ENCODE measurements around the gene MVP.
"Not testable (repeated sequence)": the region's sequence is repeated elsewhere in the genome, so short reads cannot be mapped to it uniquely, and the experiment has no call there.

The MVP gene

GRCh38 chr16:29871822-29872546 is 51.7 kb downstream of the MVP start:
- H3K27me3 ChIP-seq (ENCODE audit: control insufficient read depth in 2 of 2, insufficient read depth in 2 of 2, low read length in 2 of 2): peaks cover 0 to 3% of the 10 kb centered on the region in 2 donors
- H3K9me3 ChIP-seq (ENCODE audit: control insufficient read depth in 2 of 2, low read length in 2 of 2): no peaks in the 10 kb centered on the region
- no peaks in the 10 kb centered on the region for H3K36me3 ChIP-seq (ENCODE audit: control insufficient read depth in 2 of 2, insufficient read depth in 2 of 2, low read length in 2 of 2)
- no peaks in the 10 kb centered on the region for H3K4me1 ChIP-seq (ENCODE audit: control insufficient read depth in 2 of 2, insufficient read depth in 2 of 2, low read length in 2 of 2)
- no peak overlapping the region for H3K4me3 ChIP-seq (ENCODE audit: low read length in 2 of 2)
- no peak overlapping the region for H3K27ac ChIP-seq (ENCODE audit: low read depth in 2 of 2, low read length in 2 of 2)
- H3K9ac ChIP-seq (ENCODE audit: low read depth in 1 of 2, low read length in 2 of 2): no peak overlapping the region

- Histone ChIP-seq H3K9me3 (ENCODE audit: control insufficient read depth in 2 of 2, low read length in 2 of 2) (no peaks in the 10 kb centered on the region), H3K27me3 (ENCODE audit: control insufficient read depth in 2 of 2, insufficient read depth in 2 of 2, low read length in 2 of 2) (peaks cover 9% of the 10 kb centered on the region in 2 donors), H3K9ac (ENCODE audit: low read depth in 1 of 2, low read length in 2 of 2) (no peak overlapping the region), H3K4me1 (ENCODE audit: control insufficient read depth in 2 of 2, insufficient read depth in 2 of 2, low read length in 2 of 2) (no peaks in the 10 kb centered on the region), H3K27ac (ENCODE audit: low read depth in 2 of 2, low read length in 2 of 2) (no peak overlapping the region), H3K4me3 (ENCODE audit: low read length in 2 of 2) (no peak overlapping the region), H3K36me3 (ENCODE audit: control insufficient read depth in 2 of 2, insufficient read depth in 2 of 2, low read length in 2 of 2) (no peaks in the 10 kb centered on the region)
These were observed 53.1 kb downstream of the MVP start for GRCh38 chr16:29873319-29873718.

GRCh38 chr16:29875206-29875605 is 54.9 kb downstream of the MVP start:
- Histone ChIP-seq H3K27me3 (ENCODE audit: control insufficient read depth in 2 of 2, insufficient read depth in 2 of 2, low read length in 2 of 2) (peaks cover 9% of the 10 kb centered on the region in 2 donors), H3K9me3 (ENCODE audit: control insufficient read depth in 2 of 2, low read length in 2 of 2) (no peaks in the 10 kb centered on the region), H3K4me1 (ENCODE audit: control insufficient read depth in 2 of 2, insufficient read depth in 2 of 2, low read length in 2 of 2) (no peaks in the 10 kb centered on the region), H3K36me3 (ENCODE audit: control insufficient read depth in 2 of 2, insufficient read depth in 2 of 2, low read length in 2 of 2) (no peaks in the 10 kb centered on the region), H3K27ac (ENCODE audit: low read depth in 2 of 2, low read length in 2 of 2) (no peak overlapping the region), H3K9ac (ENCODE audit: low read depth in 1 of 2, low read length in 2 of 2) (no peak overlapping the region), H3K4me3 (ENCODE audit: low read length in 2 of 2) (no peak overlapping the region)

- Histone ChIP-seq H3K9ac (ENCODE audit: low read depth in 1 of 2, low read length in 2 of 2) (no peak overlapping the region), H3K27me3 (ENCODE audit: control insufficient read depth in 2 of 2, insufficient read depth in 2 of 2, low read length in 2 of 2) (peaks cover 9% of the 10 kb centered on the region in 2 donors), H3K4me1 (ENCODE audit: control insufficient read depth in 2 of 2, insufficient read depth in 2 of 2, low read length in 2 of 2) (no peaks in the 10 kb centered on the region), H3K27ac (ENCODE audit: low read depth in 2 of 2, low read length in 2 of 2) (no peak overlapping the region), H3K36me3 (ENCODE audit: control insufficient read depth in 2 of 2, insufficient read depth in 2 of 2, low read length in 2 of 2) (no peaks in the 10 kb centered on the region), H3K4me3 (ENCODE audit: low read length in 2 of 2) (no peak overlapping the region), H3K9me3 (ENCODE audit: control insufficient read depth in 2 of 2, low read length in 2 of 2) (no peaks in the 10 kb centered on the region)
These were observed 55.9 kb downstream of the MVP start for GRCh38 chr16:29876217-29876593.

GRCh38 chr16:29876594-29877249 is 56.5 kb downstream of the MVP start:
- no peak overlapping the region for H3K9ac ChIP-seq (ENCODE audit: low read depth in 1 of 2, low read length in 2 of 2)
- H3K36me3 ChIP-seq (ENCODE audit: control insufficient read depth in 2 of 2, insufficient read depth in 2 of 2, low read length in 2 of 2): no peaks in the 10 kb centered on the region
- no peaks in the 10 kb centered on the region for H3K4me1 ChIP-seq (ENCODE audit: control insufficient read depth in 2 of 2, insufficient read depth in 2 of 2, low read length in 2 of 2)
- no peak overlapping the region for H3K4me3 ChIP-seq (ENCODE audit: low read length in 2 of 2)
- H3K27me3 ChIP-seq (ENCODE audit: control insufficient read depth in 2 of 2, insufficient read depth in 2 of 2, low read length in 2 of 2): peaks cover 9% of the 10 kb centered on the region in 2 donors
- H3K27ac ChIP-seq (ENCODE audit: low read depth in 2 of 2, low read length in 2 of 2): no peak overlapping the region
- H3K9me3 ChIP-seq (ENCODE audit: control insufficient read depth in 2 of 2, low read length in 2 of 2): no peaks in the 10 kb centered on the region

- no peak overlapping the region for H3K9ac ChIP-seq (ENCODE audit: low read depth in 1 of 2, low read length in 2 of 2)
- H3K4me1 ChIP-seq (ENCODE audit: control insufficient read depth in 2 of 2, insufficient read depth in 2 of 2, low read length in 2 of 2): no peaks in the 10 kb centered on the region
- no peak overlapping the region for H3K4me3 ChIP-seq (ENCODE audit: low read length in 2 of 2)
- no peaks in the 10 kb centered on the region for H3K9me3 ChIP-seq (ENCODE audit: control insufficient read depth in 2 of 2, low read length in 2 of 2)
- H3K27me3 ChIP-seq (ENCODE audit: control insufficient read depth in 2 of 2, insufficient read depth in 2 of 2, low read length in 2 of 2): peaks cover 9% of the 10 kb centered on the region in 2 donors
- no peak overlapping the region for H3K27ac ChIP-seq (ENCODE audit: low read depth in 2 of 2, low read length in 2 of 2)
- H3K36me3 ChIP-seq (ENCODE audit: control insufficient read depth in 2 of 2, insufficient read depth in 2 of 2, low read length in 2 of 2): no peaks in the 10 kb centered on the region
These were observed 57.2 kb downstream of the MVP start for GRCh38 chr16:29877266-29877961.

- H3K27me3 ChIP-seq (ENCODE audit: control insufficient read depth in 2 of 2, insufficient read depth in 2 of 2, low read length in 2 of 2): peaks cover 9% of the 10 kb centered on the region in 2 donors
- no peaks in the 10 kb centered on the region for H3K36me3 ChIP-seq (ENCODE audit: control insufficient read depth in 2 of 2, insufficient read depth in 2 of 2, low read length in 2 of 2)
- H3K4me1 ChIP-seq (ENCODE audit: control insufficient read depth in 2 of 2, insufficient read depth in 2 of 2, low read length in 2 of 2): no peaks in the 10 kb centered on the region
- no peak overlapping the region for H3K27ac ChIP-seq (ENCODE audit: low read depth in 2 of 2, low read length in 2 of 2)
- H3K4me3 ChIP-seq (ENCODE audit: low read length in 2 of 2): no peak overlapping the region
- H3K9ac ChIP-seq (ENCODE audit: low read depth in 1 of 2, low read length in 2 of 2): no peak overlapping the region
- H3K9me3 ChIP-seq (ENCODE audit: control insufficient read depth in 2 of 2, low read length in 2 of 2): no peaks in the 10 kb centered on the region
These were observed 57.9 kb downstream of the MVP start for GRCh38 chr16:29878172-29878571.

- no peaks in the 10 kb centered on the region for H3K4me1 ChIP-seq (ENCODE audit: control insufficient read depth in 2 of 2, insufficient read depth in 2 of 2, low read length in 2 of 2)
- H3K27me3 ChIP-seq (ENCODE audit: control insufficient read depth in 2 of 2, insufficient read depth in 2 of 2, low read length in 2 of 2): peaks cover 8 to 9% of the 10 kb centered on the region in 2 donors
- no peak overlapping the region for H3K27ac ChIP-seq (ENCODE audit: low read depth in 2 of 2, low read length in 2 of 2)
- no peaks in the 10 kb centered on the region for H3K9me3 ChIP-seq (ENCODE audit: control insufficient read depth in 2 of 2, low read length in 2 of 2)
- H3K4me3 ChIP-seq (ENCODE audit: low read length in 2 of 2): no peak overlapping the region
- no peaks in the 10 kb centered on the region for H3K36me3 ChIP-seq (ENCODE audit: control insufficient read depth in 2 of 2, insufficient read depth in 2 of 2, low read length in 2 of 2)
- no peak overlapping the region for H3K9ac ChIP-seq (ENCODE audit: low read depth in 1 of 2, low read length in 2 of 2)
These were observed 60.8 kb downstream of the MVP start for GRCh38 chr16:29881050-29881449.

GRCh38 chr16:29883987-29884386 is 63.7 kb downstream of the MVP start:
- no peaks in the 10 kb centered on the region for H3K27me3 ChIP-seq (ENCODE audit: control insufficient read depth in 2 of 2, insufficient read depth in 2 of 2, low read length in 2 of 2)
- no peaks in the 10 kb centered on the region for H3K36me3 ChIP-seq (ENCODE audit: control insufficient read depth in 2 of 2, insufficient read depth in 2 of 2, low read length in 2 of 2)
- H3K4me3 ChIP-seq (ENCODE audit: low read length in 2 of 2): no peak overlapping the region
- H3K27ac ChIP-seq (ENCODE audit: low read depth in 2 of 2, low read length in 2 of 2): no peak overlapping the region
- no peaks in the 10 kb centered on the region for H3K4me1 ChIP-seq (ENCODE audit: control insufficient read depth in 2 of 2, insufficient read depth in 2 of 2, low read length in 2 of 2)
- H3K9ac ChIP-seq (ENCODE audit: low read depth in 1 of 2, low read length in 2 of 2): no peak overlapping the region
- H3K9me3 ChIP-seq (ENCODE audit: control insufficient read depth in 2 of 2, low read length in 2 of 2): no peaks in the 10 kb centered on the region

GRCh38 chr16:29889372-29889771 is 69.1 kb downstream of the MVP start:
- H3K27ac ChIP-seq (ENCODE audit: low read depth in 2 of 2, low read length in 2 of 2); H3K9me3 ChIP-seq (ENCODE audit: control insufficient read depth in 2 of 2, low read length in 2 of 2); H3K27me3 ChIP-seq (ENCODE audit: control insufficient read depth in 2 of 2, insufficient read depth in 2 of 2, low read length in 2 of 2); H3K36me3 ChIP-seq (ENCODE audit: control insufficient read depth in 2 of 2, insufficient read depth in 2 of 2, low read length in 2 of 2); H3K9ac ChIP-seq (ENCODE audit: low read depth in 1 of 2, low read length in 2 of 2); H3K4me3 ChIP-seq (ENCODE audit: low read length in 2 of 2); H3K4me1 ChIP-seq (ENCODE audit: control insufficient read depth in 2 of 2, insufficient read depth in 2 of 2, low read length in 2 of 2): not testable (repeated sequence)

Measured in mucosa of rectum (tissue), 2 donors.